Common myeloid progenitor, CD34-positive (primary cell): ENCODE measurements around the gene ANO1.

Source experiments
- CTCF ChIA-PET: fragments of 350-600 bp; sonication (Branson Sonifier 250); formaldehyde crosslinking; loops from one replicate; lab custom pipeline; 2021; ENCODE audit warnings: antibody characterized with exemption; lab: Charles Lee
- POLR2A ChIA-PET: fragments of 350-600 bp; sonication (Branson Sonifier 250); formaldehyde crosslinking; loops from one replicate; lab custom pipeline; 2021; ENCODE audit warnings: antibody characterized with exemption; lab: Charles Lee
- DNase-seq, 3 donors: peaks; one replicate each; pipeline versions ENCODE4 v3.0.0 to v3.0.0-alpha.2; 2013
- H3K27ac ChIP-seq, 2 experiments: 1 replicate in 1 of 2; 2 replicates in 1 of 2; pipeline ENCODE4 v1.7.0; 2013; ENCODE audit warnings: inconsistent platforms in 2 of 2, low read length in 2 of 2, mild to moderate bottlenecking in 2 of 2, low read depth in 1 of 2, moderate library complexity in 1 of 2; ENCODE audit not compliant: severe bottlenecking in 2 of 2, insufficient read depth in 1 of 2, poor library complexity in 1 of 2
- H3K27me3 ChIP-seq, 5 experiments: replicated peaks in 2 of 5; 1 replicate in 3 of 5; 2 replicates in 2 of 5; pipeline versions ENCODE4 v1.6.1 to v1.7.0; 2013; ENCODE audit warnings: low read length in 4 of 5, mild to moderate bottlenecking in 2 of 5, moderate library complexity in 2 of 5, inconsistent platforms in 1 of 5; ENCODE audit not compliant: insufficient read depth in 5 of 5, control insufficient read depth in 4 of 5
- H3K36me3 ChIP-seq, 4 experiments: 1 replicate in 2 of 4; 2 replicates in 2 of 4; pipeline versions ENCODE4 v1.6.1 to v1.7.0; 2013; ENCODE audit warnings: low read length in 3 of 4, control low read depth in 1 of 4, mild to moderate bottlenecking in 1 of 4; ENCODE audit not compliant: control insufficient read depth in 4 of 4, insufficient read depth in 4 of 4
- H3K4me1 ChIP-seq, 4 experiments: 1 replicate in 3 of 4; 2 replicates in 1 of 4; pipeline versions ENCODE4 v1.6.1 to v1.7.1; 2013; ENCODE audit warnings: low read length in 3 of 4, mild to moderate bottlenecking in 3 of 4, control low read depth in 1 of 4, inconsistent platforms in 1 of 4, moderate library complexity in 1 of 4; ENCODE audit not compliant: control insufficient read depth in 4 of 4, insufficient read depth in 4 of 4; ENCODE audit errors: control extremely low read depth in 1 of 4
- H3K4me3 ChIP-seq, 7 experiments: 1 replicate in 4 of 7; 2 replicates in 3 of 7; pipeline versions ENCODE4 v1.5.1 to v1.7.0; 2013; ENCODE audit warnings: mild to moderate bottlenecking in 7 of 7, low read length in 6 of 7, moderate library complexity in 6 of 7, inconsistent platforms in 2 of 7, low read depth in 2 of 7, control low read depth in 1 of 7; ENCODE audit not compliant: insufficient read depth in 4 of 7, control insufficient read depth in 1 of 7; ENCODE audit errors: extremely low read depth in 1 of 7
- H3K9me3 ChIP-seq, 5 experiments: 1 replicate in 4 of 5; 2 replicates in 1 of 5; pipeline versions ENCODE4 v1.6.1 to v1.7.1; 2013; ENCODE audit warnings: low read length in 4 of 5, mild to moderate bottlenecking in 2 of 5, inconsistent platforms in 1 of 5, low read depth in 1 of 5, moderate library complexity in 1 of 5; ENCODE audit not compliant: control insufficient read depth in 4 of 5, insufficient read depth in 2 of 5; ENCODE audit errors: control extremely low read depth in 1 of 5
- WGBS: methylation state at CpG from one replicate; pipeline ENCODE4 v1.1.5; 2013; ENCODE audit not compliant: insufficient coverage; 5-methylcytosine and 5-hydroxymethylcytosine counted together

ANO1 gene

GRCh38 chr11:70176940-70177689 lies 99.0 kb downstream of the ANO1 start:
- no peaks in the 10 kb centered on the region for H3K36me3 ChIP-seq
- H3K4me3 ChIP-seq, result no peak overlapping the region
- H3K27me3 ChIP-seq, result peaks cover 0 to 4% (median 0%) of the 10 kb centered on the region in 5 experiments
- WGBS, result 89% methylated on average over 36 of the region's 39 CpGs
- H3K9me3 ChIP-seq, result no peaks in the 10 kb centered on the region
- CTCF ChIA-PET, result interaction anchor here (0.9 kb wide), 1 partner anchor 266 kb away, joined by 3 read pairs; no protein-coding TSS in a partner anchor
- peak; percentile 27 to 64 (median 57) for DNase-seq
- POLR2A ChIA-PET, result no interaction called here
- no peak overlapping the region for H3K27ac ChIP-seq
- no peaks in the 10 kb centered on the region for H3K4me1 ChIP-seq

GRCh38 chr11:70180906-70181305 lies 102.8 kb downstream of the ANO1 start:
- H3K9me3 ChIP-seq, result no peaks in the 10 kb centered on the region
- H3K4me1 ChIP-seq, result no peaks in the 10 kb centered on the region
- DNase-seq, result no peak
- 91% methylated on average over 10 of the region's 11 CpGs for WGBS
- H3K27ac ChIP-seq, result no peak overlapping the region
- H3K36me3 ChIP-seq, result no peaks in the 10 kb centered on the region
- no peak overlapping the region for H3K4me3 ChIP-seq
- H3K27me3 ChIP-seq, result peaks cover 0 to 6% (median 0%) of the 10 kb centered on the region in 5 experiments
- POLR2A ChIA-PET, result no interaction called here
- CTCF ChIA-PET, result no interaction called here

GRCh38 chr11:70182266-70182665 lies 104.1 kb downstream of the ANO1 start:
- 96% methylated on average over 18 of the region's 18 CpGs for WGBS
- DNase-seq, result no peak
- Histone ChIP-seq H3K4me1 (no peaks in the 10 kb centered on the region), H3K36me3 (no peaks in the 10 kb centered on the region), H3K9me3 (no peaks in the 10 kb centered on the region), H3K27ac (no peak overlapping the region), H3K27me3 (peaks cover 0 to 9% (median 0%) of the 10 kb centered on the region in 5 experiments), H3K4me3 (no peak overlapping the region)
- POLR2A ChIA-PET, result no interaction called here
- CTCF ChIA-PET, result no interaction called here

- Histone ChIP-seq H3K4me3 (no peak overlapping the region), H3K27ac (no peak overlapping the region), H3K4me1 (no peaks in the 10 kb centered on the region), H3K36me3 (no peaks in the 10 kb centered on the region), H3K9me3 (no peaks in the 10 kb centered on the region), H3K27me3 (peaks cover 0 to 15% (median 2%) of the 10 kb centered on the region in 5 experiments)
- DNase-seq, result no peak
- WGBS, result 100% methylated on average over 1 of the region's 1 CpG
- POLR2A ChIA-PET, result no interaction called here
- CTCF ChIA-PET, result interaction anchor here (0.6 to 1.2 kb wide), 3 partner anchors 13 to 1016 kb away, joined by 3 to 4 read pairs (median 4); no protein-coding TSS in a partner anchor
These were observed 104.9 kb downstream of the ANO1 start for GRCh38 chr11:70183032-70183431.

GRCh38 chr11:70183483-70184176 lies 105.5 kb downstream of the ANO1 start:
- H3K4me1 ChIP-seq, result no peaks in the 10 kb centered on the region
- H3K27ac ChIP-seq, result no peak overlapping the region
- 83% methylated on average over 10 of the region's 11 CpGs for WGBS
- H3K9me3 ChIP-seq, result no peaks in the 10 kb centered on the region
- H3K27me3 ChIP-seq, result peaks cover 0 to 21% (median 5%) of the 10 kb centered on the region in 5 experiments
- CTCF ChIA-PET, result interaction anchor here (1.0 to 1.2 kb wide), 3 partner anchors 13 to 269 kb away, joined by 3 to 4 read pairs (median 3); no protein-coding TSS in a partner anchor
- no peak overlapping the region for H3K4me3 ChIP-seq
- no peaks in the 10 kb centered on the region for H3K36me3 ChIP-seq
- POLR2A ChIA-PET, result no interaction called here
- no peak for DNase-seq

- H3K4me1 ChIP-seq, result no peaks in the 10 kb centered on the region
- peaks cover 0 to 22% (median 5%) of the 10 kb centered on the region in 5 experiments for H3K27me3 ChIP-seq
These were observed 106.3 kb downstream of the ANO1 start for GRCh38 chr11:70184396-70184795.

More at GRCh38 chr11:70184396-70184795, 106.3 kb downstream of the ANO1 start:
- ChIA-PET CTCF (interaction anchor here (1.2 kb wide), 2 partner anchors 12 to 14 kb away, joined by 3 read pairs; no protein-coding TSS in a partner anchor), POLR2A (no interaction called here)
- H3K36me3 ChIP-seq, result no peaks in the 10 kb centered on the region
- no peak for DNase-seq
- no peak overlapping the region for H3K27ac ChIP-seq
- no peak overlapping the region for H3K4me3 ChIP-seq
- 72% methylated on average over 6 of the region's 9 CpGs for WGBS
- H3K9me3 ChIP-seq, result no peaks in the 10 kb centered on the region
